Ishikawa (cell line): ENCODE data around the gene OTP.

Experiments used
- CEBPB ChIP-seq: IDR thresholded peaks from 2 replicates; pipeline ENCODE4 v1.6.1; 2012
- CREB1 ChIP-seq: IDR thresholded peaks from 2 replicates; pipeline ENCODE4 v1.6.1; 2012; ENCODE audit warnings: low read depth
- EGR1 ChIP-seq: IDR thresholded peaks from 2 replicates; pipeline ENCODE4 v1.6.1; 2012
- EP300 ChIP-seq: IDR thresholded peaks from 2 replicates; pipeline ENCODE4 v1.6.1; 2012; ENCODE audit warnings: borderline replicate concordance
- FOXM1 ChIP-seq: IDR thresholded peaks from 2 replicates; pipeline ENCODE4 v1.6.1; 2012; ENCODE audit warnings: low read depth, borderline replicate concordance
- NFIC ChIP-seq: IDR thresholded peaks from 2 replicates; pipeline ENCODE4 v1.6.1; 2012
- RAD21 ChIP-seq: IDR thresholded peaks from 2 replicates; pipeline ENCODE4 v1.6.1; 2012; ENCODE audit warnings: low read depth
- TAF1 ChIP-seq: IDR thresholded peaks from 2 replicates; pipeline ENCODE4 v1.6.1; 2012; ENCODE audit warnings: low read depth, mild to moderate bottlenecking
- TCF12 ChIP-seq: IDR thresholded peaks from 2 replicates; pipeline ENCODE4 v1.6.1; 2012; ENCODE audit warnings: low read depth
- YY1 ChIP-seq: IDR thresholded peaks from 2 replicates; pipeline ENCODE4 v1.6.1; 2012; ENCODE audit warnings: low read depth
- TF ChIP-seq, protein P1 (sequence below): IDR thresholded peaks from 2 replicates; pipeline ENCODE4 v1.6.1; 2012; ENCODE audit warnings: low read depth, mild to moderate bottlenecking
- TF ChIP-seq, protein P2 (sequence below): IDR thresholded peaks from 2 replicates; pipeline ENCODE4 v1.6.1; 2012
- TF ChIP-seq, protein P3 (sequence below): IDR thresholded peaks from 2 replicates; pipeline ENCODE4 v1.6.1; 2012

DNA sequence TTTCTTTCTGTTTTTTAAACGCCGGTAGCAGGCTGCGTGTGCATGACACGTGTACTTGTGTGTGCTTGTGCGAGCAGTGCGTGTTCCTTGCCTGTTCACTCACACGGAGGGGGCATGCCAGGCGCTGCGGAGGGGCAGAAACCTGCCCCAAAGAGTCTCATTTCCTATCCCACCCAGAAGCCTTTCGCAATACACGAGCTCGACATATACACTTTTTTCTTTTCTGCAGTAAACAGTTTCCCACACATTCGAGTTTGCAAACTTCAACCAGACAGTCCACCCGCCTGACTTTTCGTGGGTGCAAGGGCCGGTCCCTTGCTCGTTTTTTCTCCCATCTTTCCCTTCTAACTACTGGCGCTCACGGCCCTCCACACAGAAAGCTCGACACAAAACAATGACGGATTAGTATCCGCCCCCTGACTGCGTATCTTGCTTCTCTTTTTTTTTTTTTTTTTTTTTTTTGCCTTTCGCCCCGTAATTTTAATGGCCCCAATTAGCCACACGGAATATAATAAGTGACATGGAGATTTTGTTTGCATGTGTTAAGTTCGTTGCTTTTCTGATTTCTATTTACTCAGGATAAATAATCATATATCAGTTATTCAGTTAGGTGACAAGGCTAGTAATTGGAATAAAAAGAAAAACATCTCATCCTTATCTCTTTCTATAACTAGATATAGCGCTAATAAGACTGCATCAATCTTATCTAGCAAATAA, 5.3 kb upstream of the OTP start:
- TF ChIP-seq EP300, result no peak
- TF ChIP-seq, protein P1, sequence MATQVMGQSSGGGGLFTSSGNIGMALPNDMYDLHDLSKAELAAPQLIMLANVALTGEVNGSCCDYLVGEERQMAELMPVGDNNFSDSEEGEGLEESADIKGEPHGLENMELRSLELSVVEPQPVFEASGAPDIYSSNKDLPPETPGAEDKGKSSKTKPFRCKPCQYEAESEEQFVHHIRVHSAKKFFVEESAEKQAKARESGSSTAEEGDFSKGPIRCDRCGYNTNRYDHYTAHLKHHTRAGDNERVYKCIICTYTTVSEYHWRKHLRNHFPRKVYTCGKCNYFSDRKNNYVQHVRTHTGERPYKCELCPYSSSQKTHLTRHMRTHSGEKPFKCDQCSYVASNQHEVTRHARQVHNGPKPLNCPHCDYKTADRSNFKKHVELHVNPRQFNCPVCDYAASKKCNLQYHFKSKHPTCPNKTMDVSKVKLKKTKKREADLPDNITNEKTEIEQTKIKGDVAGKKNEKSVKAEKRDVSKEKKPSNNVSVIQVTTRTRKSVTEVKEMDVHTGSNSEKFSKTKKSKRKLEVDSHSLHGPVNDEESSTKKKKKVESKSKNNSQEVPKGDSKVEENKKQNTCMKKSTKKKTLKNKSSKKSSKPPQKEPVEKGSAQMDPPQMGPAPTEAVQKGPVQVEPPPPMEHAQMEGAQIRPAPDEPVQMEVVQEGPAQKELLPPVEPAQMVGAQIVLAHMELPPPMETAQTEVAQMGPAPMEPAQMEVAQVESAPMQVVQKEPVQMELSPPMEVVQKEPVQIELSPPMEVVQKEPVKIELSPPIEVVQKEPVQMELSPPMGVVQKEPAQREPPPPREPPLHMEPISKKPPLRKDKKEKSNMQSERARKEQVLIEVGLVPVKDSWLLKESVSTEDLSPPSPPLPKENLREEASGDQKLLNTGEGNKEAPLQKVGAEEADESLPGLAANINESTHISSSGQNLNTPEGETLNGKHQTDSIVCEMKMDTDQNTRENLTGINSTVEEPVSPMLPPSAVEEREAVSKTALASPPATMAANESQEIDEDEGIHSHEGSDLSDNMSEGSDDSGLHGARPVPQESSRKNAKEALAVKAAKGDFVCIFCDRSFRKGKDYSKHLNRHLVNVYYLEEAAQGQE, result no peak
- TF ChIP-seq NFIC, result no peak
- TF ChIP-seq, protein P2, sequence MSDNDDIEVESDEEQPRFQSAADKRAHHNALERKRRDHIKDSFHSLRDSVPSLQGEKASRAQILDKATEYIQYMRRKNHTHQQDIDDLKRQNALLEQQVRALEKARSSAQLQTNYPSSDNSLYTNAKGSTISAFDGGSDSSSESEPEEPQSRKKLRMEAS, result no peak
- TF ChIP-seq RAD21, result no peak
- no peak for TF ChIP-seq CREB1
- no peak for TF ChIP-seq YY1
- no peak for TF ChIP-seq TAF1
- no peak for TF ChIP-seq EGR1
- TF ChIP-seq, protein P3, sequence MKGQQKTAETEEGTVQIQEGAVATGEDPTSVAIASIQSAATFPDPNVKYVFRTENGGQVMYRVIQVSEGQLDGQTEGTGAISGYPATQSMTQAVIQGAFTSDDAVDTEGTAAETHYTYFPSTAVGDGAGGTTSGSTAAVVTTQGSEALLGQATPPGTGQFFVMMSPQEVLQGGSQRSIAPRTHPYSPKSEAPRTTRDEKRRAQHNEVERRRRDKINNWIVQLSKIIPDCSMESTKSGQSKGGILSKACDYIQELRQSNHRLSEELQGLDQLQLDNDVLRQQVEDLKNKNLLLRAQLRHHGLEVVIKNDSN, result no peak
- no peak for TF ChIP-seq CEBPB
- TF ChIP-seq TCF12, result no peak
- TF ChIP-seq FOXM1, result no peak
